GM19438 (cell line): ENCODE measurements around the gene RRBP1.

Experiments
- ATAC-seq: cut with Tn5 transposase; IDR thresholded peaks from one replicate; pipeline ENCODE4 v1.9.1; 2021; ENCODE audit warnings: low read depth; ENCODE audit not compliant: unreplicated experiment

RRBP1 gene

DNA sequence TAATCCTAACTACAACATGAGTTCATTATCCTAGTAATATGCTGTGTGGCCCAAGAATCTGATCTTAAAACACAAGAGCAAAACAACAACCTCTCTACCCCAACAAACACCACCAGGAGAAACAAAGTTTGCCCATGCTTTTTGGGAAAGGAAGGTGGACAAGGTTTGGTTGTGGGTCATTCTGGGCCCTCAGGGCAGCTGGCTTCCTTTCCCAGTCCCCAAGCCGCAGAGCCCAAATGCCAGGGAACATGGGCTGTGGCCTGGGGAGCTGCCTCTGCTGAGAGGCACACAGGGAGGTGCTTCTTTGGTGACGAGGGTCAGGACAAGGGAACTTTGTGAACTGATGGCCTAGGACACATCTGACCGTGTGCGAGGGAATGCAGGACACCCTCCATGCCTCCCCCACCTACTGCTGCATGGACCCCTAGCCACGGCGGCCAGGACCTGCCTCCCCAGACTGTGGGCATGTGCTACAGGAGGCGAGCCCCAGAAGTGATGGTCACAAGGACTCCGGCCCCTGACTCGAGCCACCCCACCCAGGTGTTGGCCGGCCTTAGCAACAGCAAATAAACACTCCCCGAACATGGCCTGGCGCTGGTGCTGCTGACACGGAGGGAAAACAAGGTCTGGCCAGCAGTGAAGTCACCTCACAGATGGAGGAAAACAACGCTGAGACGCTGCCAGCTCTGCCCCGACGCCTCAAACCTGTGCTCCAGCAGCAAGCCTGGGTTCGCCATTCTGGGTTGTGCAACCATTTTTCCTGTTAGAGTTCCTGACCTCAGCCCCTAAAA lies 55.6 kb downstream of the RRBP1 start:
- ATAC-seq = no peak

DNA sequence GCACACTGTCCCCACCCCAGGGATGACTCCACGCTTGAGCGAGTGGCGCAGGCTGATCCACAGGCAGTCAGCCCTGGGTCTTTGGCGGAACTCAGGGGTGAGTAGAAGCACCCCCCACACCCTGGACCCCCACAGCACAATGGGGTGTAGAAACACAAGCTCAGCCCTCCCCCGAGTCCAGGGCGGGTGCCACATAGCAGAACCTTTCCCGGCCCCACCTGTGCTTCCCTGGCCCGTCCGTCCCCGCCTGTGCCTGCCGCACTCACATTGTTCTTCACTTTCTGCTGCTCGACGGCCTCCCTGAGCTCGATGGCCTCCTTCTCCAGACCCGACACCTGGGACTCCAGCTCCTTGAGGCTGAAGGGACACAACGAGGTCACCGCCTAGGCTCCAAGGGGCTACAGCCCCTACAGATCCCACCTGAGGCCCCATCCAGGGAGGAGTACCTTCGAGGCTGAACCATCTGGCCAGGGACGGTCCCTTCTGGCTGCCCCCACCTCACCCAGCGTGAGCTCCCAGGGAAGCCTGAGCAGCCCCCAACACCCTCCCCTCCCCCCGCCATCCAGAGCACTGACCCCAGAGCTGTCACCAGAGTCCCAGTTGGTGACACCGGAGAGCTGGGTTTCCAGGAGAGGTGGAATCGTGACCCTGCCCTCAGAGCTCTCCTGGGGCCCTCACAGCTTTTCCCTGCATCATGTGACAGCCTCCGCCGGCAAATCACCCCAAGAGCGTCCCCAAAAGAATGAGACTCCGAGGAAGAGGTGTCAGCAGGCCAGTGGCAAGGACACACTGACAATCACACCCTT lies 56.6 kb downstream of the RRBP1 start:
- ATAC-seq = no peak

DNA sequence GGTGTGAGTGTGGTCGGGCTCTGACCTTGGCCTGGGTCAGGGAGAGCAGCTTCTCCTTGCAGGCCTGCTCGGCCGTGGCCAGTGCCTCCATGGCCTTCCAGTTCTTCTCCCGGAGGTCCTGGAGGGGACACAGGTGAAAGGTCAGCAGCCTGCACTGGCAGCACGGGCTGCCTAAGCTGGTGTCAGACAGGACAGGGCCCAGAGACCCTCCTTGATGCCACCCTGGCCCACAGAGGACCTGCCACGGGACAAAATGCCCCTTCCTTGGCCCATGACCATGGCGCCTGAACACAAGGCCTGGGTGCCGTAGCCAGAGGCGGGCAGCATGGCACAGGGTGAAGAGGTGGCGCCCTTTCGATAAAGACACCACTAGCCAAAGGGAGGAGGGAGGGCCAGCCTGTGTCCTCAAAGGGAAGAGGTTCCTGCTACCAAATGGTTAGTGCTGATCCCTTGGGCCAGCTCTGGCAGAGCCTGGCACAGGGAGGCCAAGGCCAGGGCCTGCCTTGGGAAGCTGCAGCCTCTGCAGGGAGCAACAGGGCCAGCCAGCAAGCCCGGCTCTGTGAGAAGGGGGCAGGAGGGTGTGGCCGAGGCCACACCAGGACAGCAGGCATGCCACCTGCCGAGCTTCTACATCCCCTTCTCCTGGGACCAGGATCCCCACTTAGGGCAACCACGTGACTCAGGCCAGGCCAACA lies 57.3 kb downstream of the RRBP1 start:
- no peak for ATAC-seq

DNA sequence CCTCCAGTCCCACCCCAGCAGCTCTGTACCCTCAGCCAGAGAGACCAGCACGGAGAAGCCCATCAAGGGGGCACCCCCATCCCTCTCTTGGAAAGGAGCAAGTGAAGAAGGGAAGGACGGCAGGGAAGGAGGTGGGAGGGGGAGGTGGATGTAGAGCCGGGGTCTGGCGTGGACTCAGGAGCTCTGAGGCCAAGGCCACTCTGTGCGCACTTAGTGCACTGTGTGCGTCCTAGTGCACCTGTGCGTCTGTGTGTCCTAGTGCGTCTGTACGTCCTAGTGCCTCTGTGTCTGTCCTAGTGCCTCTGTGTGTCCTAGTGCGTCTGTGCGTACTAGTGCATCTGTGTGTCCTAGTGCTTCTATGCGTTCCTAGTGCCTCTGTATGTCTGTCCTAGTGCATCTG lies 58.0 kb downstream of the RRBP1 start:
- no peak for ATAC-seq

DNA sequence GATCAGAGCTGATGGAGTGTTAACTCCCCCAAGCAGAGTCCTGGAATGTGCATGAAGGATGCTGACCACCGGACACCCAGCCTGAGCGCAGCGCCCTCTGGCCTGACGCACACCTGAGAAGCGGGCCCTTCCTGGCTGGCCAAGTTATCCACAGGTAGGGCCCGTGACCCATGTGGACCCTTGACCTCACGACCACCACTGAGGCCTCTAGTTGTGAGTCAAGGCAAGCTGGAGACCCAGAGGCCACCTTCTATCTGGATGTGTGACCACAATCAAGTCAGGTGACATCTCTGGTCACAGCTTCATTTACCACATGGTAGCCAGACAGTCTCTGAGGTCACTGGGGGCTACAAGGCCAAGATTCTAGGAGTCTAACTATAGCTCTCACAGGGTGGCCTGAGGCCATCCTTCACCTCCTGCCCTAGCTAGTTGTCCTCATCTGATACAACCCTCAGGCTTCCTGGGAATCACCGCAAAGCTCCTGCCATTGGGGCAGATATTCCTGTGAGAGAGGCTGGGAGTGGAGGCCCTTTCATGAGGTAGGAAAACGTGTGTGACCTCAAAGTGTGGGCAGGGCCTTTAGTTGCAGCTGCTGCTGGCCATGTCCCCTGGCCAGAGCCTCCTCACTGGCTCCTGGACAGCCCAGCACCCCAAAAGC lies 59.1 kb downstream of the RRBP1 start:
- ATAC-seq = no peak

DNA sequence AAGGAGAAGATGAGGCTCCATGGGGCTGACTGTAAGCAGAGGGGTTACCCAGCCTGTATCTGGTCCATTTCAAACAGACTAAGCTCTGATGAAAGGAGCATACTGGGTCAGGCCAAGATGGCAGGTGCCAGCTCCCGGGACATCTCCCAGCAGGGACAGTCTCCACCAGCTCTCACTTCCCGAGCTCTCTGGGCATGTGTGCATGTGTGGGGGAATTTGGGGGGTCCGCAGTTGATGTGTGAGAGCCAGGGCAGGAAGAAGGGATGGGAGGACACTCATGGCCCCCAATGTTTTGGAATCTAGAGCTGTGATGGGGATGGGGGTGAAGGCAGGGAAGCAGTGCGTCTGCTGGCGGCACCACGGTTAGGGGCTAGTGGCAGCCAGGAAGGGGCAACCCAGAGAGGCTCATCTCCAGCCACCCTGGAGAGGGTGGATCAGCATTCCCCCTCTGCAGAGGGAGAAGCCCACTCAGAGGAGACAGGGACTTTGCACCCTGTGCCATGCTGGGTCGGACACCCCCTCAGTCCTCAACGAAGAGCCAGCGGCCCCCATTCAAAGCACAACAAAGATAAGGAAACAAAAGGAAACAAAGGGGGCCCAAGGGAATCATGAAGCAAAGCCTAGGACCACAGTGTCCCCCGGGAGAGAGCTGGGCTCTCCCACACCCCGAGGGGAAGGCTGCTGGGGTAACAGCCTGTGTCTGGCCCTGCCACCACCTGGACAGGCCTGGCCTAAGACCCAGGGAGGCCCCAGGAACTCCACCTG lies 59.8 kb downstream of the RRBP1 start:
- ATAC-seq = no peak

DNA sequence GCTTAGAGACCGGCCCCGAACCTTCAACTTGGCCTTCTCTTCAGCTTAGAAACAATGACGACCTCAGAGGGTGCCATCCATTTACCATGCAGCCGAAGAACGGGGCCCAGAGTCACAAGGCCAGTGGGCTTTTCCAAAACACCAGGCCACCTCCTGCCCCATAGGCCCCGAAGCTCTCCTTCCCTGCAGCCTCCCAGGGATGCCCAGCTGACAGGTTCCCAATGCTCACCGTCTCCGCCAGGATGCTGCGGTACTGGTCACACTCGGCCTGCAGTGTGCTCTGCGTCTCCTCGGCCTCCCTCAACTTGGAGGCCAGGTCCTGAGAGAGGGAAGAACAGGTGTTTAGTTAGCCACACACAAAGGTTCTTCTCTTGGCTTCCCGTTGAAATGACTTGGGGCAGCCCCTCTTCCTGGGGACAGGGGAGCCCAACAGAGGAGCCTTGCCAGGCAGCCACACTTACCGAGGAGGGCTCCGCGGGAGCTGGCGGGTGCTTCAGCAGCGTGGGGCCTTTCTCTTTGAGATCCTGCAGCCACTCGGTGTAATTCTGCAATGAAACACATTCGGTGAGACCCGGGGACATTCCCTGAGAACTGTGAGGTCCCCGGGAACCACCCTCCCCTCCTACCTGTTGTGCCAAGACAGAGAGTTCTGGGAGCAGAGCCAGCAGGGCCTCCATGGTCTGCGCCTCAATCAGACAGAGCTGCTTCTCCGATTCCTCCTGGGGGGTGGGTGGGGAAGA lies 60.6 kb downstream of the RRBP1 start:
- ATAC-seq = no peak

DNA sequence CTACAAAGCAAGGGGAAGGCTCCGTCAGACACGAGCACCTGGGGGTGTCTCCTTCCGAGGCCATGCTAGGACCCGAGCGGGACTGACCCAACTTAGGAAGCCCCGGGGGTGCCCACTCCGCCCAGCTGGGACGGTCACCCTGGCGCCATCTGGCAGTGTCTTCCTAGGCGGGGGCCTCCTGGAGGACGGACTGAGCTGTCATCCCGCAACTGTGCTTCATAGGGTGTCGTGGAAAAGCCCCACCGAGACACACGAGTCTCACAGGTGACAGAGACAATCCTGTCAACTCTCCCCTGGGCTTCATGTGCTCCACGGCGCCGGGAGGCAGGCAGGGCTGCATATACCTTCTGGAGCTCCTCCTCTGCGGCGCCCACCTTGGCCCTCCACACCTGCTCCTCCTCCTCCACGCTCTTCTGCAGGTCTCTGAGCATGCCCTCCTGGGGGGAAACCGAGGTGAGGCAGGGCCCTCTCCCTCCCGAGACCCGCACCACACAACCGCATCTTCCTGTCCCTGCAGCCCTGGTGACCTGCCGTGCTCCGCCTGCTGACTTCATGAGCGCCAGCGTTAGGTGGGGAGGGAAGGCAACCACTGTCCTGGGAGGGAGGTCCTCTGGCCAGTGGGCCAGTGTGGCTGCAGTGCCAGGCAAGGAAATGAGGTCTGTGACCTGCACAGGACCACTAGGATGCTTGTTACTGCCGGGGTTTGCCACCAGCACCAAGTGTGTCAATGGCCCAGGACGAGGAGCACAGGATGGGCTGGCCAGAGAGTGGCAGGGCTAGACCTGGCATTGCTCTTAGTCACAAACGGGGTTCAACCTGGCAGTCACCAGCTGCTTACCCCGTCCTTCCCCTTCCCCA lies 61.4 kb downstream of the RRBP1 start:
- no peak for ATAC-seq

DNA sequence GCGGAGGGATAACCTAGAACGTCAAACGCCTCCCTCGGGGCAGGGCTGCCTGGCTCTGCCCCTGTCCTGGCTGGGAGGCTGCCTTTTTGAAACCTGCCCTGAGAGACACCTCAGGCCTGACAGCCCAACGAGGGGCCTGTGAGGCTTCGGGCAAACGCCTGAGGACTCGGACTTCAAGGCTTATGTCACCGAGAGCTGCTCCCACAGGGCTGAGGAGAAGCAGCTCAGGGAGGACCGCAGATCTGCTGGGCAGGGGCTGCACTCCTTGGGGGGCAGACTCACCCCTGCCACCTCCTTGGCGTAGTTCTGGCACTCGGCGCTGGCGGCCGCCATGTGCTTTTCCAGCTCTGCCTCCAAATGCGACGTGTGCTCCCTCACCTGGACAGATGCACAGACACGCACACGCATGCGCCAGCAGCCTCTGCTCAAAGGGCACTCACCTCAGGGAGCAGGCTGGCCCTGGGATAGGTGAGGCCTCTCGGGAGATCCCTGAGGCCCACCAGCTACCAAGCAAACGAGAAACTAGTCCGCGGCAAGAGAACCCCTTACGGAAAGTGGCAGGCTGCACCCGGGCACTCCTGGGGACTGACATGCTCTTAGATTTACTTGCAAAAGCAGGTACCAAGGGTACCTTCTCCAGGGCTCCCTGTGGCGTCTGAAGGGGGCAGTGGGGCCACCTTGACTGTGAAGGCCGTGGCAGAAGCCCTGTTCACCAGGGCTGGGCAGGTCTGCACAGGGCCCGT lies 62.5 kb downstream of the RRBP1 start:
- ATAC-seq = no peak

DNA sequence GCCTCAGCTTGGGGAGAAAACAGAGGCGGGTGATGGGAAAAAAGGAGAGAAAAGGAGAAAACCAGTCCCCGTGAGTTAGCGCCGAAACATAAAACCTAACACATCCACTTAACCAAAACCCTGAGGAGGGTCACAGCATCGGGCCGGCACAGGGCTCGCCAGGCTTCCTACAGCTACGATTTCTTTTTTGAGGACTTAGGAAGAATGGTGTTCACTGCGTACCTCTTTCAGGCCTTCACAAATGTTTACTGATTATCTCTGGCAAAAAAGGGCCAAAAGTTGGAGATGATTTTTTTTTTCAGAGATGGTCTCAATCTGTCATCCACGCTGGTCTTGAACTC lies 63.4 kb downstream of the RRBP1 start:
- ATAC-seq = no peak

DNA sequence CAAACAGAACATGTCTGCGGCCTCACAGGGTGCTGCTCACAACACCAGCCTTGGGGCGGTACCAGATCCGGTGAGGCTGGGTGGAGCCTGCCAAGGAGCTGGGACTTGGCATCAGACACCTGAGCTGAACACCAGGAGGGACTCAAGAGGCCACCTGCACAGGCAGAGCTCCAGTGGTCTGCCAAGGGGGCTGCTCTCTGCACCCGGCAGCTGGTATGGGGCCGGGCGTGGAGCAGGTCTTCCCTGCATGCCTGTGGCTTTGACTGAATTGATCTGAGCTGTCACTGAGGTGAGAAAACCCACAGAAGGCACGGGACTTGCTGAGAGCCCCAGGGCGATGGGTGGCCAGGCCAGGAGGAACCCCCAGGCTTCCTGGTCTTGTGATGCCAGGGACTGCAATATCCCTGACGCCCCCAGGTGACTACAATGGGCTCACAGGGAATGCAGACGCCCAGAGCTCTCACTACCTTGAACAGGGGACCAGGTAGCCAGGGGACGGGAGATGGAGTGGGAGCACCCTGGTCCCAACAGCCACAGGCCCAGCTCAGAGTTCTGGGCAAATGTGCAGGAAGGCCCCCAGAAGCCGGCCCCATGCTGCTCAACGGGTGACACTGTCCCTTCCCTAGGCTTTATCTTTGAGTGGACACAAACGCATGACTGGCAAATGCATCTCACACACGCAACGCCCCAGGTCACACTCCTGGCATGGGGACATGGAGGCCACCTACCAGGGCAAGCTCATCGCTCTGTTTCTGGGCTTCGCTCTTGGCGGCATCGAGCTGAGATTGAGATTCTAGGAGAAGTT lies 64.0 kb downstream of the RRBP1 start:
- ATAC-seq = no peak

DNA sequence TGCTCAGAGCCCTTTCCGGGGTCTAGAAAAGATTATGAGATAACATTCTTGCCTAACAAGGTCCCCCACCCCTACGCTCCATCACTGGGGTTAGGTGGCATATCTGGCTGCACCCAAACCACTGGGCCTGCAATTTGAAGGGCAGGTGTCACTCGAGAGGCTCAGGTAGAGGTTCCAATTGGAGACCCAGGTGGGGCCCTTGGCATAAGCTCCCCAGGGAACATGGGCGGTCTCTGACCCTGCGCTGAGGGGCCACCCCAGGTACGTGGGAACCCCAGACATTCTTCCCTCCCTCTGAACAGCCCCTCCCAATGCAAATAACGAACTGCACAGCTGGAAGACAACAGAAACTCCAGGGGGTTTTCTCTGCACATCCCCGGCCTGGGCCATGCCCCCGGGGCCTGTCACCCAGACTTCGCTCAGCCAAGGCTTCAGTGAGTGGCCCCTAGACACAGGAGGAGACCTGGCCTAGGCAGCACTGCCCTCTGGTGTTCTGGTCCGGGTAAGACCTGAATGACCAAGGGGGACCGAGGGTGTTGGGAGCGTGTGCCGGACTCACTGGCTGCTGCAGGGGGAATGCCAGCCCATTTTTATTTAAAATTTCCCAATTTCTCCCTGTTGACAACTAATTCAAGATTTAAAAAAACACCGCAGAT lies 64.7 kb downstream of the RRBP1 start:
- no peak for ATAC-seq

DNA sequence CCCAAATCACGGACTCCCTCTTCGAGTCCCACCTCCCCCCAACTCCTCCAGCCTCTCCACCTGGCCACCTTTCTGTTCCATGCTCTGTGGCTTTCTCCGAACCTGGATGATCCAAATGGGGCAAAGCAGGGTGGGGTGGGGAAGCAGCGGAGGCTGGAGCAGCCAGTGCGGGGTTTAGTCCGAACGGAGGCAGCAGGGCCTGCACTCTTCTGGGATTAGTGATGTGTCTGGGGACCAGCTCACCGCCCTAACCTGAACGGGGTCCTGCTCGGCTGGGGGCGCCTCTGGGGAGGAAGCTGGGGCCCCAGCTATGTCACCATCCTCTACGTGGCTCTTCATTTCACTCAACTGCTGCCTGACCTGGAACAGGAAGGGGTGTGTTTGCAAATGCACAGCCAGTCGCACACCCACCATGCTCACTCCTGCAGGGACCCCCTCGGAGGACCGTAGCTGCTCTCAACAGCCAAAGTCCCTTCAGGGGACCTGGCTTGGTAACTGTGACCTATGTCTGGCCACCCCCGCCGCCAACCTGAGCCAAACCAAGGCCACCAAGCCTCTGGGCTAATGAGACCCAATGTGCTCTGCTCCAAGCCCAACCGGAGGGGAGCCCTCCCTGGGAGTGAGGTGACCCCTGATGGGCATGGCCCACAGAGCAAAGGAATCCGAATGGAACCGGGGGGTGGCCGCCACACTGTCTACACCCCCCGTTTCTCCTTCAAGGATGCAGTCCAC lies 65.4 kb downstream of the RRBP1 start:
- no peak for ATAC-seq

DNA sequence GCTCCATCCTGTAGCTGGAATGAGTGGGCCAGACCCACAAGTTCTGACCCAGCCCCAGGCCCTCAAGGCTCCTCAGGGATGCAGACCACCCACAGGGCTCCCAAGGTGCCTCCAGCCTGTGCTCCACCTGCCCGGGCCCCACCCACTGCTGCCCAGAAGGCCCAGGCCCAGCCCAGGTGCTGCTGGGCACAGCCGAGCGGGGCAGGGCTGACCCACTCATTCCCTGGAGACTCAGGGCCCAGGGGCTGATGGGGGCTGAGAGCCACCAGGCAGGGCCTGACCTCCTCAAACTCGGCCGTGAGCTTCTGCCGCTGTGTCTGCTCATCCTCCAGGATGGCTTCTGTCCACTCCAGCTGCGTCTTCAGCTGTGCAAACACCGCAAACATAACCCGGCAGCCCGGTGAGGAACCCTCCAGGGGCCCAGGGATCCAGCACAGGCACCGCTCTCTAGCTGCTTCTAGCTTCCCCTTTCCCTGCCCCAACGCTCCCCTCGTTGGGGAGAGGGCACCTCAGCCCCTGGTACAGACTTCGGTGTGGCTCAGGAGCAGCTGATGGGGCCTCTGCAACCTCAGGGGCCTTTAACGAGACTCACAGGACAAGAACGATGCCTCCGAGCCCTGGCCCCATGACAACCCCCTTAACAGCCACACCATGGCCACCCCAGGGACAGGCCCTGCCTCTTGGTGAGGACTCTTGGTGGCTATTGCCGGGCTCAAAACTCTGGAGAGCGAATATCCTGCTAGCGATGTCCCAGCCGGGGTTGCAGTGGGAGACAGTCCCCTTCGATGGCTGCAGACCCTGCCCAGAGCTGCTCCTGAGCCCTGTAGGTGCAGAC lies 66.2 kb downstream of the RRBP1 start:
- ATAC-seq = no peak
